Cerebellar cortex (tissue), 1 donor: Measurements from ENCODE around the gene P2RX3.
A peak's percentile ranks its signal among the peaks of the same experiment; 100 is the strongest.

ENCODE experiments used
- DNase-seq: peaks from one replicate; pipeline ENCODE4 v3.0.0-alpha.2; 2015; ENCODE audit warnings: low spot score

The P2RX3 gene

GRCh38 chr11:57310091-57310490 is 28.1 kb upstream of the P2RX3 start:
- no peak for DNase-seq

GRCh38 chr11:57310630-57311086 is 27.5 kb upstream of the P2RX3 start:
- no peak for DNase-seq

- peak; percentile 61 for DNase-seq
Observed at GRCh38 chr11:57311109-57311936, 26.8 kb upstream of the P2RX3 start.

GRCh38 chr11:57312511-57313021 is 25.6 kb upstream of the P2RX3 start:
- no peak for DNase-seq

- no peak for DNase-seq
Observed at GRCh38 chr11:57313071-57313787, 24.9 kb upstream of the P2RX3 start.

GRCh38 chr11:57313788-57314135 is 24.4 kb upstream of the P2RX3 start:
- DNase-seq: no peak

GRCh38 chr11:57314221-57314973 is 23.8 kb upstream of the P2RX3 start:
- no peak for DNase-seq

- no peak for DNase-seq
Observed at GRCh38 chr11:57315491-57315890, 22.7 kb upstream of the P2RX3 start.

GRCh38 chr11:57316017-57316416 is 22.1 kb upstream of the P2RX3 start:
- no peak for DNase-seq

- no peak for DNase-seq
Observed at GRCh38 chr11:57318178-57318577, 20.0 kb upstream of the P2RX3 start.

- no peak for DNase-seq
Observed at GRCh38 chr11:57320067-57320718, 18.0 kb upstream of the P2RX3 start.

- no peak for DNase-seq
Observed at GRCh38 chr11:57320719-57321387, 17.3 kb upstream of the P2RX3 start.

GRCh38 chr11:57321388-57322255 is 16.5 kb upstream of the P2RX3 start:
- DNase-seq: no peak

GRCh38 chr11:57322256-57323166 is 15.6 kb upstream of the P2RX3 start:
- DNase-seq: peak; percentile 81

GRCh38 chr11:57323167-57323854 is 14.8 kb upstream of the P2RX3 start:
- no peak for DNase-seq

GRCh38 chr11:57323855-57324153 is 14.3 kb upstream of the P2RX3 start:
- DNase-seq: no peak

GRCh38 chr11:57324154-57324885 is 13.8 kb upstream of the P2RX3 start:
- peak; percentile 43 for DNase-seq
